Activated T-cell treated with anti-CD3 and anti-CD28 coated beads, Interleukin-2, amount 50 U/mL, for 72 hours (primary cell): Measurements from ENCODE around the gene FER1L5. TPM values are rescaled to one million over a fixed set of nuclear protein-coding genes. Genes with fewer than 3 reads are reported as not detected.

ENCODE experiments used
- ATAC-seq, 2 donors: fragments of 150-1000 bp; cut with Tn5 transposase; replicated peaks in 1 of 2; 2 replicates each; pipeline ENCODE4 v1.10.0; 2021; ENCODE audit warnings: moderate library complexity in 2 of 2, mild to moderate bottlenecking in 1 of 2
- DNase-seq, 2 donors: peaks; one replicate each; pipeline ENCODE4 v3.0.0; 2021 to 2022; ENCODE audit warnings: mixed read lengths in 1 of 2
- H3K27ac Mint-ChIP-seq: one replicate; pipeline ENCODE4 v1.8.0; 2022; ENCODE audit warnings: mild to moderate bottlenecking, moderate library complexity, mixed read lengths
- H3K27me3 Mint-ChIP-seq: one replicate; pipeline ENCODE4 v1.8.0; 2022; ENCODE audit warnings: low read depth, mixed read lengths
- H3K36me3 Mint-ChIP-seq, 2 donors: one replicate each; pipeline ENCODE4 v1.8.0; 2022; ENCODE audit warnings: mixed read lengths in 2 of 2, mild to moderate bottlenecking in 1 of 2; ENCODE audit not compliant: insufficient read depth in 2 of 2
- H3K4me1 Mint-ChIP-seq: one replicate; pipeline ENCODE4 v1.8.0; 2022; ENCODE audit warnings: low read depth, mixed read lengths
- H3K4me3 Mint-ChIP-seq, 2 donors: one replicate each; pipeline ENCODE4 v1.8.0; 2022; ENCODE audit warnings: mild to moderate bottlenecking in 2 of 2, mixed read lengths in 2 of 2, moderate library complexity in 2 of 2
- H3K9me3 Mint-ChIP-seq, 2 donors: one replicate each; pipeline ENCODE4 v1.8.0; 2022; ENCODE audit warnings: mixed read lengths in 2 of 2
- total RNA-seq, 2 donors: library from RNA; stranded (reverse); gene quantifications; one replicate each; pipeline ENCODE4 v1.2.3, GENCODE V29; 2022

The FER1L5 gene
- total RNA-seq, 2 donors from 2014 or later: not detected

DNA sequence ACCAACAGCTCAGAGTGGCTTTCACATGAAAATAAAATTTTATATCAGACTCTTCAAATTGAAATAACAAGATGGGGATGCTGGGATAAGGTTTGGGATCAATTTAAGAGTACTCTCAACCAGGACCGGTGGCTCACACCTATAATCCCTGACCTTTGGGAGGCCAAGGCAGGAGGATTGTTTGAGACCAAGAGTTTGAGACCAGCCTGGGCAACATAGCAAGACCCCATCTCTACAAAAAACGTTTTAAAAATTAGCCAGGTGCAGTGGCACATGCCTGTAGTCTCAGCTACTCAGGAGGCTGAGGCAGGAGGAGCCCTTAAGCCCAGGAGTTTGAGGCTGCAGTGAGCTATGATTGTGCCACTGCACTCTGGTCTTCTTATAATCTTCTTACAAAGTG is 94.7 kb downstream of the FER1L5 start:
- H3K4me1 Mint-ChIP-seq: peaks cover 35% of the 10 kb centered on the region
- H3K36me3 Mint-ChIP-seq: peaks cover 0 to 17% of the 10 kb centered on the region in 2 donors
- H3K27ac Mint-ChIP-seq: no peak overlapping the region
- no peak for DNase-seq
- no peak overlapping the region for H3K4me3 Mint-ChIP-seq
- no peaks in the 10 kb centered on the region for H3K27me3 Mint-ChIP-seq
- H3K9me3 Mint-ChIP-seq: no peaks in the 10 kb centered on the region
- no peak for ATAC-seq

DNA sequence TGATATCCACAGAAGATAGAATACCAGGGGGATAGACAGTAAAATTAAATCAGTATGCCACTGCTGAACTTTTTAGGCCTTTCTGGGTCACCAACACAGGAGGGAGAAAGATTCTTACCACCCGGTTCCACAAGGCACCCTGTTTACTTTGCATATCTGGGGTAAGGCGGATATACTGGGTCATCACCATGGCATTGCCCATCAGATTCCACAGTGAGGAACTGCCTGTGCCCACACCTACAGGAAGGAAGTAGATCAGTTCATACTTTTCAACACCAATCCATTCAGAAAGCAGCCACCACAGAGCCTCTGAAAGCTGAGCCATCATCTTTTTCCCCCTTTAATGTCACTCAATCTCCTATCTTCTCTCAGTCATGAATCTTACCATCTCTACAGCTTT is 95.3 kb downstream of the FER1L5 start:
- peaks cover 0 to 17% of the 10 kb centered on the region in 2 donors for H3K36me3 Mint-ChIP-seq
- H3K9me3 Mint-ChIP-seq: no peaks in the 10 kb centered on the region
- H3K4me1 Mint-ChIP-seq: peaks cover 35% of the 10 kb centered on the region
- H3K27me3 Mint-ChIP-seq: no peaks in the 10 kb centered on the region
- H3K4me3 Mint-ChIP-seq: peak overlapping the region in 1 of 2 donors; percentile 2
- ATAC-seq (no peak), DNase-seq (no peak)
- H3K27ac Mint-ChIP-seq: no peak overlapping the region

DNA sequence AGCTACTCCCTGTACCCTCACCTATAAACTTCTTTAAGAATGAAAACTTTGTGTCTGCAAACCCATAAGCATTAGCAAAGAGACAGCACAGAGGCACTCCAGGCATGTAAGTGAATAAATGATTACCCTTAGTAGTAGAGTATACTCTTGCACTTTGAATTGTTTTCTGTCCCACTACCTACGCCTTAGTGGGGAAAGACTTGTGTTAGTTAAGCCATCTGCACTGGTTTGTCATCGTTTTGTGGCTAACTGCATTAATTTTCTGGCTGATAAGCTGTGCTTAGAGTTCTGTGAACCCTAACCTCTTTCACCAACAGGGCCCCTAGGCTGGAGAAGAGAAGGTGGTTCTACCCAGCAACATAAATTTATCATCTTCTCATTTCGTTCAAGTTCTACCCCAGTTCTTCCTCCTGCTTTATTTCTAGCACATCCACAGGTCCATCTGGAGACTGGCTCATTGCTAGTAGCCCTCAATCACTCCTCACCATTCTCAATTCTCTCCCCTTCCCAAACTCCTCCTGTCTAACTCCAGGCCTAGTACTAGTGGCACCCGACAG is 96.6 kb downstream of the FER1L5 start:
- ATAC-seq: no peak
- Mint-ChIP-seq H3K9me3 (no peaks in the 10 kb centered on the region), H3K27ac (peak overlapping the region; percentile 97), H3K4me3 (peak overlapping the region; percentile 93 to 96), H3K27me3 (no peaks in the 10 kb centered on the region), H3K36me3 (peaks cover 0 to 10% of the 10 kb centered on the region in 2 donors), H3K4me1 (peaks cover 35% of the 10 kb centered on the region)
- no peak for DNase-seq

DNA sequence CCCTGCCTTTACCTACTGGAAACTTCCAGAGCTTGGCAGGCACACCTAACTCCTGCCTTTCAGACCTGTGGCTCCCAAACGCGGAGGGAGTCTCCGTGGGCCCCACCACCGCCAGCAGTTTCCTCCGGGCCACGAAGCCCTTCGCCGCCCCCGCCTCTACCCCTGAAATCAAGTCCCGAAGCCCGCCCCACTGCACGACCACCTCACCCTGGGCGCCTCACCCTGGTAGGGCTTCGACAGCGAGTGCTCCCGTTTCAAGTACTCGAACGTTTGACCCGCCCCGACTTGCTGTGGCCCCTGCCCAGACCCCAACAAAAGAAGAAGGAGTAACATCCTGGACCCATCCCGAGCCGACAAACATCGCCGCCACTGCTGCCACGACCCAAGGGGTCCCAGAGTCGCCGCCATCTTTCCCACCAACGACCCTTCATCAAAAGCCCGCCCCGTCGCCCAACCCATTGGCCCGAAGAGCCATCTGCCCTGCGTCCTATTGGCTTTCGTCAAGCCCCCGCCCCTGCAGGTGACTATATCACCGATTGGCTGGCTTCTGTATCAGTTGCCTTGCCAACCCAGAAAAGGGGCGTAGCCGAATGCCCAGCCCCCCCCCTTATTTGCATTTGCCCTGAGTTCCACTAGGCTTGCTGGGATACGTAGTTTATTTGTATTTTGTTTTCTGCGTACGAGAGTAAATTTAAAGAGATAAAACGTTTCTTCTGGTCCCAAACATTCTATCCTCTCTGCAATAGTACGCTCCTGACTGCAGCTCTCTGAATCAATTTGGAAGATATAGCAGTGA is 97.3 kb downstream of the FER1L5 start, which contains the start of gene LMAN2L:
Gene LMAN2L (minus strand): TSS at position 432 of the 796 bp plus-strand sequence. CDS start 24 bp downstream, at position 408.
- H3K9me3 Mint-ChIP-seq: no peaks in the 10 kb centered on the region
- H3K4me3 Mint-ChIP-seq: peak within 1 kb of the TSS; percentile 93 to 96
- peak within 1 kb of the TSS; percentile 97 for H3K27ac Mint-ChIP-seq
- H3K27me3 Mint-ChIP-seq: no peaks in the 10 kb centered on the region
- peaks cover 0 to 7% of the 10 kb centered on the region in 2 donors for H3K36me3 Mint-ChIP-seq
- DNase-seq (peak; percentile 95 to 99), ATAC-seq (peak; percentile 100)
- H3K4me1 Mint-ChIP-seq: peaks cover 35% of the 10 kb centered on the region

DNA sequence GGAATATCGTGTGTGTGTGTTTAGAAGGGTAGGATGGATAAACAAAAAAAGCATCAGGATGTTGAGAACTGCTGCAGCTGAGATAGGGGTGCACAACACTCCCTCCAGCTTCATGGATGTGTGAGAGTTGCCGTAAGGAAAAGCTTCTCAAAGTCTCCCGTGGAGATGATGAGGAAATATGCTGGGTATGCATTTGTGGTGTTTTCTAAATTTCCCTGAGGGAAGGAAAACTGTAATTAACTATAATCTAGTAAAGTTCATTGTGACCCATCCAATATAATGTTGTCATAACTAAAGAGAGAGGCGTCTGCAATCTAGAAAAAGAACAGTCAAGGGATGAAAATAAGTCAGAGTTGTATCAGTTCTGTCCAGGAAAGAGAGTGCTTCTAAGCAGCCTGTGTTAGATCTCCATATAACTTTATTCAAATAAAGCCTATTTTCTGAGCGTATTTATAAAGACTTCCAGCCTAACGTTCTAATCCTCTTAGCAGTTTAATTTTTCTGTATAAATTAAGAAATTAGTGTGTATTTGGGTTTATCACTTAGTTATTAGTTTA is 104.6 kb downstream of the FER1L5 start:
- H3K36me3 Mint-ChIP-seq: no peaks in the 10 kb centered on the region
- H3K4me1 Mint-ChIP-seq: no peaks in the 10 kb centered on the region
- no peak for ATAC-seq
- H3K4me3 Mint-ChIP-seq: no peak overlapping the region
- no peaks in the 10 kb centered on the region for H3K9me3 Mint-ChIP-seq
- DNase-seq: no peak
- no peaks in the 10 kb centered on the region for H3K27me3 Mint-ChIP-seq
- H3K27ac Mint-ChIP-seq: no peak overlapping the region

DNA sequence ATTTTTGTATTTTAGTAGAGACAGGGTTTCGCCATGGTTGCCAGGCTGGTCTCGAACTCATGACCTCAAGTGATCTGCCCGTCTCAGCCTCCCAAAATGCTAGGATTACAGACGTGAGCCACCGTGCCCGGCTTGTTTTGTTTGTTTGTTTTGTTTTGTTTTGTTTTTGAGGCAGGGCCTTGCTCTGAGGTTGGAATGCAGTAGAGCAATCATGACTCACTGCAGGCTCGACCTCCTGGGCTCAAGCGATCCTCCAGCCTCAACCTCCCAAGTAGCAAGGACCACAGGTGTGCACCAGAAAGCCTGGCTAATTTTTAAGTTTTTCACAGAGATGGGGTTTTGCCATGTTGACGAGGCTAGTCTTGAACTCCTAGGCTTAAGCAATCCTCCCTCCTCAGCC is 109.2 kb downstream of the FER1L5 start:
- no peak for ATAC-seq
- no peaks in the 10 kb centered on the region for H3K36me3 Mint-ChIP-seq
- DNase-seq: no peak
- no peak overlapping the region for H3K27ac Mint-ChIP-seq
- H3K4me3 Mint-ChIP-seq: no peak overlapping the region
- H3K27me3 Mint-ChIP-seq: no peaks in the 10 kb centered on the region
- no peaks in the 10 kb centered on the region for H3K4me1 Mint-ChIP-seq
- H3K9me3 Mint-ChIP-seq: no peaks in the 10 kb centered on the region

DNA sequence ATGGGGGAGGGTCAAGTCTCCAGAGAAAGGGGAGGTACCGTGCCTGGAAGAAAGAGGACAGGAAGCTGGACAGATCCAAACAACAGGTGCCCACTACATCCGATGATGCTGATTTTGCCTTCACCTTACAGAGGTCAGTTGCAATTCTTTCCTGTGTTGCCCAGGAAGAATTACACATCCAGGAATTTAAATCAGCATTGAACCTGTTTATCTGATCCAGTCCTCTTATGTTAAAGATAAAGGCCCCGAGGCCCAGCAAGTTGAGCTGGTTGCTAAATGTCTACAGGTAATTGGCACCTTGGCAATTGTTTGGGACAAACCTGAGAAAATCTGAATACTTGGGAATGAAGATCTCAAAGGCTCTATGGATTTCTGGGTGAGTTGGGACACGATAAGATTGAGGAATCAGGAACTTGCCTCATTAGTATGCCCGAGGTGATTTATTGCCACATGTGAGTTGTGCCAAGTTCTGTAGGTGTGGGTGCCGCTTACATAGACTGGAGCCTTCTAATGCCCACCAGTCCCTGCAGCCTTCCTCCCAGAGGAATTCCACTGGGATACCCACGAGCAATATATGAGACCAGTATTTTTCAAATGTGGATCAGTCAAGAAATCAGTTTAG is 111.2 kb downstream of the FER1L5 start:
- Mint-ChIP-seq H3K9me3 (no peaks in the 10 kb centered on the region), H3K4me1 (no peaks in the 10 kb centered on the region), H3K36me3 (no peaks in the 10 kb centered on the region), H3K27me3 (no peaks in the 10 kb centered on the region), H3K27ac (no peak overlapping the region), H3K4me3 (no peak overlapping the region)
- ATAC-seq (no peak), DNase-seq (no peak)

DNA sequence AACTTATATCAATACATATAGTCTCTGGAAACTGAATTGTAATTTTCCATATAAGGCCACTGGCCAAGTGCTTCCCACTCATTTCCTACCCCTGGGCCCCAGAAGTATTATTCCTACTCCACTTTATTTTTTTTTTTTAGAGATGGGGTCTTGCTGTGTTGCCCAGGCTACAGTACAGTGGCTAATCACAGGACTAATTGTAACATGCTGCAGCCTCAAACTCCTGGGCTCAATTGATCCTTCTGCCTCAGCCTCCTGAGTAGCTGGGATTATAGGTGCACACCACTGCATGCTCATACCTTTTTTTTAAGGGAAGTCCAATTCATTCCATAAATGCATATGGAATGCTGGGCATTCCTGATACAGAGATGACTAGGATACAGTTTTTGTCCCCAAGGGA is 111.8 kb downstream of the FER1L5 start:
- ATAC-seq (no peak), DNase-seq (no peak)
- Mint-ChIP-seq H3K9me3 (no peaks in the 10 kb centered on the region), H3K4me3 (no peak overlapping the region), H3K27ac (no peak overlapping the region), H3K27me3 (no peaks in the 10 kb centered on the region), H3K36me3 (no peaks in the 10 kb centered on the region), H3K4me1 (peaks cover under 1% of the 10 kb centered on the region)

Other genes starting within 250 kb of the FER1L5 start
- 1 to 10 TPM; 4.4 to 5.3 TPM for gene NEURL3, start 137.4 kb upstream of the FER1L5 start, total RNA-seq
- gene ARID5A, start 106.0 kb upstream of the FER1L5 start, total RNA-seq: 100 to 1,000 TPM; 424 to 433 TPM
- gene KANSL3, start 4.5 kb upstream of the FER1L5 start, total RNA-seq: 10 to 100 TPM; 59.8 to 66.9 TPM
- 1 to 10 TPM; 7.8 to 8.0 TPM for gene LMAN2L, start 97.3 kb downstream of the FER1L5 start, total RNA-seq
- 1 to 10 TPM; 9.1 to 9.5 TPM for gene CNNM4, start 118.1 kb downstream of the FER1L5 start, total RNA-seq
- gene CNNM3, start 173.5 kb downstream of the FER1L5 start, total RNA-seq: 10 to 100 TPM; 20.7 to 27.9 TPM
- 1 to 10 TPM; 4.4 to 5.7 TPM for gene ANKRD23, start 201.3 kb downstream of the FER1L5 start, total RNA-seq
- gene ANKRD39, start 215.3 kb downstream of the FER1L5 start, total RNA-seq: 10 to 100 TPM; 16.5 to 17.2 TPM
- gene SEMA4C, start 227.3 kb downstream of the FER1L5 start, total RNA-seq: 10 to 100 TPM; 16.0 to 22.2 TPM